DMS153 treated with DMSO at 0.1 percent for 48 hours (cell line): ENCODE results near the gene CBARP.
A peak's percentile ranks its signal among the peaks of the same experiment; 100 is the strongest.

Experiments
- DNase-seq: peaks from one replicate; lab custom pipeline; 2025; ENCODE audit not compliant: unreplicated experiment; lab: John Stamatoyannopoulos, UW

CBARP gene

GRCh38 chr19:1264801-1265614 lies 27.2 kb upstream of the CBARP start:
- no peak for DNase-seq

GRCh38 chr19:1263188-1263587 lies 25.4 kb upstream of the CBARP start:
- DNase-seq = no peak

- DNase-seq = no peak
Observed at GRCh38 chr19:1262623-1263123, 24.9 kb upstream of the CBARP start.

- no peak for DNase-seq
Observed at GRCh38 chr19:1261798-1262622, 24.2 kb upstream of the CBARP start.

- no peak for DNase-seq
Observed at GRCh38 chr19:1261538-1261797, 23.7 kb upstream of the CBARP start.

GRCh38 chr19:1260749-1261537 lies 23.1 kb upstream of the CBARP start:
- DNase-seq = peak; percentile 62

- no peak for DNase-seq
Observed at GRCh38 chr19:1259876-1260748, 22.3 kb upstream of the CBARP start.

GRCh38 chr19:1259206-1259875 lies 21.5 kb upstream of the CBARP start:
- DNase-seq = peak; percentile 43

- DNase-seq = no peak
Observed at GRCh38 chr19:1258707-1259205, 21.0 kb upstream of the CBARP start.

GRCh38 chr19:1258163-1258492 lies 20.3 kb upstream of the CBARP start:
- no peak for DNase-seq

- DNase-seq = no peak
Observed at GRCh38 chr19:1257475-1258162, 19.8 kb upstream of the CBARP start.

GRCh38 chr19:1256646-1257474 lies 19.1 kb upstream of the CBARP start:
- no peak for DNase-seq

- no peak for DNase-seq
Observed at GRCh38 chr19:1255186-1256161, 17.7 kb upstream of the CBARP start.

- DNase-seq = no peak
Observed at GRCh38 chr19:1254530-1255185, 16.9 kb upstream of the CBARP start.

- DNase-seq = no peak
Observed at GRCh38 chr19:1254081-1254527, 16.3 kb upstream of the CBARP start.

GRCh38 chr19:1253514-1254080 lies 15.8 kb upstream of the CBARP start:
- no peak for DNase-seq
